ENCODE measurements around the gene TOE1. TPM values are rescaled to one million over a fixed set of nuclear protein-coding genes. Genes with fewer than 3 reads are reported as not detected.

The TOE1 gene
- total RNA-seq, 1 experiment from 2014 or later = 18.2 TPM

DNA sequence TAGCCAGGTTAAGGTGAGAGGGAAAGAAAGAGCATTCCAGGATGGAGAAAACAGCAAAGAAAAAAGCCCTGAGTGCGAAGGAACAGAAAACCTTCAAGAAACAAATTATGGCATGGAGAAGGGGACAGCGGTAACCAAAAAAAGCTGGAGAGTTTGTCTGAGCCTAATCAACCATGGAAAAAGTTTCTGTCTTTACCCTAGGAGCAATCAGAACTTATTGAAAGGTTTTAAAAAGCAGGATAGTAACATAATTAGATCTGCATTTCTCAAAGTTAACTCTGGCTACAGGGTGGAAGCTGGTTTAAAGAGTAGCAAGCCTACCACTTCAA, 39.3 kb upstream of the TOE1 start:
- Histone ChIP-seq H4K20me1 (ENCODE audit: low read length) (no peaks in the 10 kb centered on the region), H3K4me1 (ENCODE audit: insufficient read depth, low read length) (peaks cover 10% of the 10 kb centered on the region), H2AFZ (ENCODE audit: low read length) (no peak overlapping the region), H3K9me3 (ENCODE audit: low read length) (no peaks in the 10 kb centered on the region), H3K9me2 (replicated peaks; ENCODE audit: low read length) (no peaks in the 10 kb centered on the region), H3F3A (ENCODE audit: low read length, unreplicated experiment) (peaks cover under 1% of the 10 kb centered on the region), H3K9ac (ENCODE audit: low read length) (no peak overlapping the region), H3K27me3 (ENCODE audit: low read length) (no peaks in the 10 kb centered on the region), H3K79me2 (ENCODE audit: low read length) (0 out of 2 replicates have a peak, but pooled peaks cover 5% of the 10 kb centered on the region), H3K36me3 (ENCODE audit: low read depth, low read length) (no peaks in the 10 kb centered on the region), H3K4me2 (ENCODE audit: low read length) (no peak overlapping the region), H3K4me3 (ENCODE audit: low read length) (no peak overlapping the region), H3K27ac (ENCODE audit: low read length) (no peak overlapping the region)
- DNase-seq (no peak), ATAC-seq (no peak)
- ChIA-PET CTCF (interaction anchor here (1.2 to 1.6 kb wide), 2 partner anchors 282 to 286 kb away, joined by 5 read pairs; no protein-coding TSS in a partner anchor), POLR2A (ENCODE audit: unreplicated experiment) (no interaction called here)
- intact Hi-C loops (cut with micrococcal nuclease) = loop anchor here (1.0 to 5.0 kb wide), 8 partner anchors 53 to 508 kb away; no protein-coding TSS in a partner anchor
- no peak for TF ChIP-seq EZH2phosphoT487 (IDR thresholded peaks at IDR 0.05; ENCODE audit: borderline replicate concordance, low read length)
- no peak for TF ChIP-seq EZH2 (IDR thresholded peaks at IDR 0.05; ENCODE audit: low read length, unreplicated experiment)
- TF ChIP-seq, protein P1, sequence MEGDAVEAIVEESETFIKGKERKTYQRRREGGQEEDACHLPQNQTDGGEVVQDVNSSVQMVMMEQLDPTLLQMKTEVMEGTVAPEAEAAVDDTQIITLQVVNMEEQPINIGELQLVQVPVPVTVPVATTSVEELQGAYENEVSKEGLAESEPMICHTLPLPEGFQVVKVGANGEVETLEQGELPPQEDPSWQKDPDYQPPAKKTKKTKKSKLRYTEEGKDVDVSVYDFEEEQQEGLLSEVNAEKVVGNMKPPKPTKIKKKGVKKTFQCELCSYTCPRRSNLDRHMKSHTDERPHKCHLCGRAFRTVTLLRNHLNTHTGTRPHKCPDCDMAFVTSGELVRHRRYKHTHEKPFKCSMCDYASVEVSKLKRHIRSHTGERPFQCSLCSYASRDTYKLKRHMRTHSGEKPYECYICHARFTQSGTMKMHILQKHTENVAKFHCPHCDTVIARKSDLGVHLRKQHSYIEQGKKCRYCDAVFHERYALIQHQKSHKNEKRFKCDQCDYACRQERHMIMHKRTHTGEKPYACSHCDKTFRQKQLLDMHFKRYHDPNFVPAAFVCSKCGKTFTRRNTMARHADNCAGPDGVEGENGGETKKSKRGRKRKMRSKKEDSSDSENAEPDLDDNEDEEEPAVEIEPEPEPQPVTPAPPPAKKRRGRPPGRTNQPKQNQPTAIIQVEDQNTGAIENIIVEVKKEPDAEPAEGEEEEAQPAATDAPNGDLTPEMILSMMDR (conservative IDR thresholded peaks at IDR 0.05; ENCODE audit: low read depth, low read length) = no peak
- BruUV-seq (replicated peaks) = no TSS peak

DNA sequence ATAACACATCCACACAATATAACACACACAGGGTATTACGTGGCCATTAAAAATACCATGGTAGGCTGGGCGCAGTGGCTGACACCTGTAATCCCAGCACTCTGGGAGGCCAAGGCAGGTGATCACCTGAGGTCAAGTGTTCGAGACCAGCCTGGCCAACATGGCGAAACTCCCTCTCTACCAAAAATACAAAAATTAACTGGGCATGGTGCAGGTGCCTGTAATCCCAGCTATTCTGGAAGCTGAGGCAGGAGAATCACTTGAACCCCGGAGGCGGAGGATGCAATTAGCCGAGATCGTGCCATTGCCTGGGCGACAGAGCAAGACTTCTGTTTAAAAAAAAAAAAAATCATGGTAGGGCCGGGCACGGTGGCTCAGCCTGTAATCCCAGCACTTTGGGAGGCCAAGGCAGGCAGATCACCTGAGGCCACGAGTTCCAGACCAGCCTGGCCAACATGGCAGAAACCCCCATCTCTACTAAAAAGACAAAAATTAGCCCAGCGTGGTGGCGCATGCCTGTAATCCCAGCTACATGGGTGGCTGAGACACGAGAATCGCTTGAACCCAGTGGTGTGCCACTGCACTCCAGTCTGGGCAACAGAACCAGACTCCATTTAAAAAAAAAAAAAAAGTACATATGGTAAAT, 37.3 kb upstream of the TOE1 start:
- Histone ChIP-seq H4K20me1 (ENCODE audit: low read length) (no peaks in the 10 kb centered on the region), H3K9me2 (replicated peaks; ENCODE audit: low read length) (no peaks in the 10 kb centered on the region), H3F3A (ENCODE audit: low read length, unreplicated experiment) (peaks cover 7% of the 10 kb centered on the region), H3K9me3 (ENCODE audit: low read length) (no peaks in the 10 kb centered on the region), H3K4me1 (ENCODE audit: insufficient read depth, low read length) (peaks cover 22% of the 10 kb centered on the region), H3K4me3 (ENCODE audit: low read length) (peak overlapping the region; percentile 73), H2AFZ (ENCODE audit: low read length) (peak overlapping the region; percentile 79; the same call in 1 of the 2 replicates), H3K79me2 (ENCODE audit: low read length) (0 out of 2 replicates have a peak, but pooled peaks cover 5% of the 10 kb centered on the region), H3K4me2 (ENCODE audit: low read length) (peak overlapping the region; percentile 84), H3K27me3 (ENCODE audit: low read length) (no peaks in the 10 kb centered on the region), H3K27ac (ENCODE audit: low read length) (peak overlapping the region; percentile 65; the same call in 1 of the 2 replicates), H3K9ac (ENCODE audit: low read length) (peak overlapping the region; percentile 80), H3K36me3 (ENCODE audit: low read depth, low read length) (no peaks in the 10 kb centered on the region)
- POLR2A ChIA-PET (ENCODE audit: unreplicated experiment) = interaction anchor here (0.6 to 1.1 kb wide), 3 partner anchors 270 to 503 kb away, joined by 4 to 52 read pairs (median 15); partner anchors contain the start of genes PLK3 and UROD
- no peak for ATAC-seq
- intact Hi-C loops (cut with micrococcal nuclease) = loop anchor here (1.0 to 5.0 kb wide), 6 partner anchors 38 to 510 kb away; partner anchors contain the start of genes MUTYH, TESK2, TOE1 and UROD
- no TSS peak for BruUV-seq (replicated peaks)
- CTCF ChIA-PET = interaction anchor here (0.5 to 1.4 kb wide), 9 partner anchors 18 to 291 kb away, joined by 4 to 28 read pairs (median 13); partner anchors contain the start of genes HECTD3, MUTYH, TESK2 and TOE1
- TF ChIP-seq, protein P1 (conservative IDR thresholded peaks at IDR 0.05; ENCODE audit: low read depth, low read length) = no peak
- no peak for TF ChIP-seq EZH2 (IDR thresholded peaks at IDR 0.05; ENCODE audit: low read length, unreplicated experiment)
- TF ChIP-seq EZH2phosphoT487 (IDR thresholded peaks at IDR 0.05; ENCODE audit: borderline replicate concordance, low read length) = no peak
- no peak for DNase-seq
